Measurements from ENCODE around the gene LMNA. TPM values are rescaled to one million over a fixed set of nuclear protein-coding genes. Genes with fewer than 3 reads are reported as not detected.
"Not testable (repeated sequence)": the region's sequence is repeated elsewhere in the genome, so short reads cannot be mapped to it uniquely, and the experiment has no call there.

The LMNA gene
- total and polyA plus RNA-seq, 2 experiments from 2014 or later = 208 to 345 TPM

GRCh38 chr1:156120318-156120717, 5.8 kb downstream of the LMNA start:
- TF ChIP-seq EZH2 (IDR thresholded peaks at IDR 0.05; ENCODE audit: borderline replicate concordance) (no peak), EZH2phosphoT487 (IDR thresholded peaks at IDR 0.05; ENCODE audit: low read depth, severe bottlenecking, unreplicated experiment) (no peak), CTCF (IDR thresholded peaks at IDR 0.05; ENCODE audit: poor library complexity) (no peak)
- H3K9me2 ChIP-seq (replicated peaks; ENCODE audit: insufficient read depth) = no peaks in the 10 kb centered on the region
- H3K4me2 ChIP-seq = peak overlapping the region; percentile 83
- H3K4me1 ChIP-seq (ENCODE audit: insufficient read depth) = peaks cover 81% of the 10 kb centered on the region
- H3K36me3 ChIP-seq (replicated peaks; ENCODE audit: insufficient read depth, low read depth) = no peaks in the 10 kb centered on the region
- H3K4me3 ChIP-seq = no peak overlapping the region
- no peaks in the 10 kb centered on the region for H3K9me3 ChIP-seq (ENCODE audit: low read depth)
- H3K27ac ChIP-seq = peak overlapping the region; percentile 88
- 94% methylated on average over 3 of the region's 3 CpGs for WGBS (ENCODE audit: low lambda C conversion rate, missing lambda C conversion rate)
- H4K20me1 ChIP-seq (ENCODE audit: insufficient read depth, poor library complexity, severe bottlenecking) = peaks cover 55% of the 10 kb centered on the region
- H2AFZ ChIP-seq = no peak overlapping the region
- peaks cover 95% of the 10 kb centered on the region for H3K79me2 ChIP-seq
- no peaks in the 10 kb centered on the region for H3K27me3 ChIP-seq
- no peak for DNase-seq (ENCODE audit: low spot score)

GRCh38 chr1:156121005-156121404, 6.5 kb downstream of the LMNA start:
- DNase-seq (ENCODE audit: low spot score); H3K9me3 ChIP-seq (ENCODE audit: low read depth); H3K4me2 ChIP-seq; H3K36me3 ChIP-seq (replicated peaks; ENCODE audit: insufficient read depth, low read depth); H2AFZ ChIP-seq; H3K4me3 ChIP-seq; H3K27me3 ChIP-seq; H3K9me2 ChIP-seq (replicated peaks; ENCODE audit: insufficient read depth): not testable (repeated sequence)
- peaks cover 48% of the 10 kb centered on the region for H4K20me1 ChIP-seq (ENCODE audit: insufficient read depth, poor library complexity, severe bottlenecking)
- 80% methylated on average over 4 of the region's 4 CpGs for WGBS (ENCODE audit: low lambda C conversion rate, missing lambda C conversion rate)
- H3K27ac ChIP-seq = peak overlapping the region; percentile 98
- peaks cover 95% of the 10 kb centered on the region for H3K79me2 ChIP-seq
- H3K4me1 ChIP-seq (ENCODE audit: insufficient read depth) = peaks cover 88% of the 10 kb centered on the region

GRCh38 chr1:156121457-156121856, 6.9 kb downstream of the LMNA start:
- peaks cover 44% of the 10 kb centered on the region for H4K20me1 ChIP-seq (ENCODE audit: insufficient read depth, poor library complexity, severe bottlenecking)
- H3K27me3 ChIP-seq = no peaks in the 10 kb centered on the region
- 85% methylated on average over 4 of the region's 4 CpGs for WGBS (ENCODE audit: low lambda C conversion rate, missing lambda C conversion rate)
- no peak for DNase-seq (ENCODE audit: low spot score)
- H3K79me2 ChIP-seq = peaks cover 95% of the 10 kb centered on the region
- TF ChIP-seq EZH2 (IDR thresholded peaks at IDR 0.05; ENCODE audit: borderline replicate concordance) (no peak), CTCF (IDR thresholded peaks at IDR 0.05; ENCODE audit: poor library complexity) (no peak), EZH2phosphoT487 (IDR thresholded peaks at IDR 0.05; ENCODE audit: low read depth, severe bottlenecking, unreplicated experiment) (no peak)
- H3K4me1 ChIP-seq (ENCODE audit: insufficient read depth) = peaks cover 92% of the 10 kb centered on the region
- peak overlapping the region; percentile 98 for H3K27ac ChIP-seq
- H3K9me2 ChIP-seq (replicated peaks; ENCODE audit: insufficient read depth) = no peaks in the 10 kb centered on the region
- no peaks in the 10 kb centered on the region for H3K36me3 ChIP-seq (replicated peaks; ENCODE audit: insufficient read depth, low read depth)
- H3K4me3 ChIP-seq = no peak overlapping the region
- no peak overlapping the region for H2AFZ ChIP-seq
- H3K9me3 ChIP-seq (ENCODE audit: low read depth) = no peaks in the 10 kb centered on the region
- peak overlapping the region; percentile 69 for H3K4me2 ChIP-seq

GRCh38 chr1:156122086-156122485, 7.6 kb downstream of the LMNA start:
- Histone ChIP-seq H3K4me1 (ENCODE audit: insufficient read depth) (peaks cover 98% of the 10 kb centered on the region), H3K27me3 (no peaks in the 10 kb centered on the region), H2AFZ (no peak overlapping the region), H3K27ac (peak overlapping the region; percentile 98), H4K20me1 (ENCODE audit: insufficient read depth, poor library complexity, severe bottlenecking) (peaks cover 38% of the 10 kb centered on the region), H3K36me3 (replicated peaks; ENCODE audit: insufficient read depth, low read depth) (no peaks in the 10 kb centered on the region), H3K9me2 (replicated peaks; ENCODE audit: insufficient read depth) (no peaks in the 10 kb centered on the region), H3K4me3 (no peak overlapping the region), H3K4me2 (peak overlapping the region; percentile 69), H3K79me2 (peaks cover 95% of the 10 kb centered on the region), H3K9me3 (ENCODE audit: low read depth) (no peaks in the 10 kb centered on the region)
- 80% methylated on average over 4 of the region's 4 CpGs for WGBS (ENCODE audit: low lambda C conversion rate, missing lambda C conversion rate)
- no peak for TF ChIP-seq CTCF (IDR thresholded peaks at IDR 0.05; ENCODE audit: poor library complexity)
- no peak for TF ChIP-seq EZH2 (IDR thresholded peaks at IDR 0.05; ENCODE audit: borderline replicate concordance)
- TF ChIP-seq EZH2phosphoT487 (IDR thresholded peaks at IDR 0.05; ENCODE audit: low read depth, severe bottlenecking, unreplicated experiment) = no peak
- DNase-seq (ENCODE audit: low spot score) = no peak

All from hepatocyte (in vitro differentiated cells).